ENCODE results near the gene ARMC10. TPM values are rescaled to one million over a fixed set of nuclear protein-coding genes. Genes with fewer than 3 reads are reported as not detected.

ARMC10 gene
- total RNA-seq, 2 experiments from 2014 or later: 49.7 to 53.3 TPM

Other genes starting within 250 kb of the ARMC10 start
- gene LRRC17, start 162.1 kb upstream of the ARMC10 start, total RNA-seq: under 1 TPM in 1 of 2 experiments, not detected in 1; 0.33 TPM
- gene FBXL13, start 344 bp upstream of the ARMC10 start, total RNA-seq: under 1 TPM; 0.45 to 0.63 TPM
- 1 to 10 TPM; 8.4 to 9.3 TPM for gene NAPEPLD, start 74.0 kb downstream of the ARMC10 start, total RNA-seq
- 10 to 100 TPM; 81.9 to 85.0 TPM for gene PMPCB, start 222.3 kb downstream of the ARMC10 start, total RNA-seq